GM19025 (cell line): Measurements from ENCODE around the gene STXBP4.
A peak's percentile ranks its signal among the peaks of the same experiment; 100 is the strongest.
"Not testable (repeated sequence)": the region's sequence is repeated elsewhere in the genome, so short reads cannot be mapped to it uniquely, and the experiment has no call there.

Experiments used
- ATAC-seq: cut with Tn5 transposase; IDR thresholded peaks from one replicate; pipeline ENCODE4 v1.9.1; 2021; ENCODE audit warnings: mild to moderate bottlenecking, low read depth, moderate library complexity; ENCODE audit not compliant: unreplicated experiment

STXBP4 gene

GRCh38 chr17:55038291-55038690, 69.7 kb downstream of the STXBP4 start:
- no peak for ATAC-seq

- ATAC-seq, result no peak
These were observed 72.0 kb downstream of the STXBP4 start for GRCh38 chr17:55040611-55041010.

GRCh38 chr17:55053855-55054254, 85.3 kb downstream of the STXBP4 start:
- no peak for ATAC-seq

GRCh38 chr17:55054429-55054828, 85.9 kb downstream of the STXBP4 start:
- no peak for ATAC-seq

- no peak for ATAC-seq
These were observed 88.0 kb downstream of the STXBP4 start for GRCh38 chr17:55056526-55056925.

- no peak for ATAC-seq
These were observed 88.6 kb downstream of the STXBP4 start for GRCh38 chr17:55057184-55057583.

- ATAC-seq, result no peak
These were observed 91.2 kb downstream of the STXBP4 start for GRCh38 chr17:55059724-55060123.

GRCh38 chr17:55062921-55063320, 94.4 kb downstream of the STXBP4 start:
- ATAC-seq, result no peak

- ATAC-seq, result no peak
These were observed 95.6 kb downstream of the STXBP4 start for GRCh38 chr17:55063885-55064874.

- ATAC-seq, result no peak
These were observed 99.3 kb downstream of the STXBP4 start for GRCh38 chr17:55067697-55068439.

- ATAC-seq, result no peak
These were observed 100.6 kb downstream of the STXBP4 start for GRCh38 chr17:55068862-55069811.

- no peak for ATAC-seq
These were observed 101.5 kb downstream of the STXBP4 start for GRCh38 chr17:55069983-55070529.

GRCh38 chr17:55072898-55073297, 104.3 kb downstream of the STXBP4 start:
- no peak for ATAC-seq

- ATAC-seq, result not testable (repeated sequence)
These were observed 104.9 kb downstream of the STXBP4 start for GRCh38 chr17:55073467-55073866.

GRCh38 chr17:55081559-55081958, 113.0 kb downstream of the STXBP4 start:
- no peak for ATAC-seq

- no peak for ATAC-seq
These were observed 118.1 kb downstream of the STXBP4 start for GRCh38 chr17:55086635-55087058.

GRCh38 chr17:55089256-55089655, 120.7 kb downstream of the STXBP4 start:
- no peak for ATAC-seq

- peak; percentile 99 for ATAC-seq
These were observed 121.5 kb downstream of the STXBP4 start for GRCh38 chr17:55090079-55090492.

GRCh38 chr17:55093353-55093752, 124.8 kb downstream of the STXBP4 start:
- ATAC-seq, result no peak

GRCh38 chr17:55098765-55099164, 130.2 kb downstream of the STXBP4 start:
- ATAC-seq, result no peak
